GM19043 (cell line): Measurements from ENCODE around the gene TAF1A.

ENCODE experiments used
- ATAC-seq: cut with Tn5 transposase; IDR thresholded peaks from one replicate; pipeline ENCODE4 v1.9.1; 2021; ENCODE audit warnings: low read depth; ENCODE audit not compliant: unreplicated experiment

TAF1A gene

DNA sequence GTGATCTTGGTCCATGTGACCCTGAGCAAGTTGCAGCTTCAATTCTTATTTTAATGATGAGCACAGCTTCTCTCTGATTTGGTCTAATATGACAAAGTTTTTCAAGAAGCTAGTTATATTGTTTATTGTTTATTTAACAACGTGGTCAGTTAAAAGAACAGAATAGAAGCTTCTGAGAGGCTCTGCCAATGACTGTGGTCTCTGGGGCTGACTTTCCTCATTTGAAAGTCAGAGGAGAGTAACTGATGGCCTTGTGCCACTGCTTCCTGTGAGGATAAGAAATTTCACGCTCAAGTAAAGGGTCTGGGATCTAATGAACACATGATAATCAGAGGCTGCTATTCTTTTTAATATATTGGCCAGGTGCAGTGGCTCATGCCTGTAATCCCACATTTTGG lies 49.1 kb downstream of the TAF1A start:
- ATAC-seq, result no peak

DNA sequence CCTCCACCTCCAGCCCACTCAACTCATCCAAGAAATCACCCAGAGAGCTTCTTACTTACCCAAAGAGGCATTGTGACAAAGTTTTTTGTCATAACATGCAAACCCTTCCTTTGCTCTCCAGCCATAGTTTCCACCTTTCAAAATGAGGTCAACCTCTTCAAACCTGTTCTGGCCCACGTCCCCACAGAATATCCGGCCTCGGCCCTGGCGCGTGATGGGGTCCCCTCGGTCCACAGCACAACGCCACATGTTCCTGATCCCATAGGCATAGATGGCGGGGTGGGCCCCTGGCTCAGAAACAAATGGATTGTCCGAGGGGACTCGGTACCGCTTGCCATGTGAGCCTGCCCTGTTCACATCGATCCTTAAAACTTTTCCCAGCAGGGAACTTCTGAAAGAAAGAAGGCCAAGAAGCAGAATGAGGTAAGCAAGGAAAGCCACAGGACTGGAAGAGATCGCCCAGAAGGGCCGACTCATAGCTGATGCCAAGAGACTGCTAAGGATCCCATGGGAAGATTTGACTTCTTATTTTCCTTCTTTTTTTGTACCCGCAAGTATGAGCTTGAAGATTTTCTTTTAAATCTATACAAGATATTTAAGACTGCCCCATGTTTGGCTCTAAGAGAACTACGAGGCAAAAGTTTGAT lies 49.7 kb downstream of the TAF1A start:
- ATAC-seq, result no peak

DNA sequence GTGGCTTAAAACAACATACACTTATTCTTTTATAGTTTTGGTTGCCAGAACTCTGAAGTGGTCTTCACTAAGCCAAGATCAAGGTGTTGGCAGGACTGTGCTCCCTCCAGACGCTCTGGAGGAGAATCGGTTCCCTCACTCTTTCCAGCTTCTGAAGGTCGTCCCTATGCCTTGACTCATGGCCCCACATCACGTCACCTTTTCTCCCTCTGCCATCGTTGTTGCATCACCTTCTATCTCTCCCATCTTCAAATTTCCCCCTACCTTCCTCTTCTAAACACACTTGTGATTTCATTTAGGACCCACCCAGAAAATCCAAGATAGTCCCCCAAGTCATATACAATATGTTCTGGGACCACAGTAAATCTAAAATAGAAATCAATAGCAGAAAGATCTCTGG lies 54.3 kb downstream of the TAF1A start:
- ATAC-seq, result no peak

DNA sequence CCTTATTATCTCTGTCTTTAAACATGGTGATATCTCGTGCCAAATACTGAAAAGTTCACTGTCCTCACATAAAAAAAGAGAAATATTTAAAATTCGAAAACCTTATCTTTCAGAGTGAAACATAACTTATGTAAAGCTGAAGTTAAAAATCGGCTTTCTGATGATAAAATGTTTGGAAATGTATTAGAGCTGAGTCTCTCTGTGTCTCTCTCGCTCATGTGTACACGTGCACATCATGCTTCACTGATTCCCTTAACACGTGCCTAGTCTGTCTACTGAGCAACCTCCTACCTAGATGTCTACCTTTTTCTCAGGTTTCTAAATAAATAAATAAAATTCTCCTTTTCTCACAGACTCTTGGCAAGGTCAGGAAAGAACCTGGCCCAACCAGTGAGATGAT lies 58.9 kb downstream of the TAF1A start:
- ATAC-seq, result no peak

DNA sequence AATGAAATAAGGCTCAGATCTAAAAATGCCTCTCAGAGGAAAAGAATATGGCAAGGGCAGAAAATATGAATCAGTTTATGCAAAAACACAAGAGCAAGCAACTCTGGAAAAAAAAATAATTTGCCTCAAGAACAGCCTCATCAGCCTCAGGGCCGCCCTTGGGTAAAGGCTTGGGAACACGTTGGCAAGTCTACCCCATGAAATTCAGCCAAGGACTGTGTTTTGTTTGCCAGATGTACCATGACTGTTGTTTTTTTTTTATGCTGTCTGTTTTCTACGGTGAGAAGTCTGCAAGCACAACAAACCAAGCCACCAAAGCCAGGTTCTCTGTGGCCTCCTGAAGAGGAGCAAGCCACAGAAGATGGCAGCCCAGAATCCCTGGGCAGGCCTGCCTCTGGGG lies 59.8 kb downstream of the TAF1A start:
- no peak for ATAC-seq

DNA sequence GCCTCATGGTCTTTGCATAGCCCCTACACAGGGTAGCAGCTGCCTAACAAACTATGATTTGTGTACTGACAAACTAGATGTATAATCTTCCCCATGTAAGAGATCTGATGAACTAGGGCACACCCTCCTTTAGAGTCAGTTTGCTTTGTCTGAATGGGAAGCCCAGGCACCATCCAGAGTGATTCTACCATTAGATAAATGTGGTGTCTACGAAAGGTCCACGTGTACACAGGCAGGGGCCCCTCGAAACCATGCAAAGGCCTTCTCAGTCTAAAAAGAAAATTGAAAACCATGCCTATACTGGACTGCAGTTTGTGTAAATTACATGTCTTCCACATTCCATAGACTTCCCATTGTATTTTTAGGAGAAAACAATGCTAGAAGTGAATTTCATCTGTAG lies 60.6 kb downstream of the TAF1A start:
- ATAC-seq, result no peak

DNA sequence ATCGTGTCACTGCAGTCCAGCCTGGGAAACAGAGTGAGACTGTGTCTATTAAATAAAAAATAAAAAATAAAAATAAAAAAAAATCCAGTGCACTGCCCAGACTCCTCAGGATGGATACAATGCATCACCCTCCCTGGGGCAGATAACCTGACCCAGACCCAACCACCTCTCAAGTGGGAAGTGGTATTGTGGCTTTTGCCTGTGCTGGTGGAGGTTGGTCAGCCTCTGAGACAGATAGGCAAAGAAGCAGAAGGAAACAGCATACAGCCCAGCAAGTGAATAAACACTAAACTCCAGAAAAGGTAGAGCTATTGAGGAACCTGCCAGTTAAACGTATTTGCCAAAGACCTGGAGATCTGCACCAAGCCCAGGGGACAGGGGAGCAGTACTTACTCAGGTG lies 63.8 kb downstream of the TAF1A start:
- ATAC-seq, result no peak

DNA sequence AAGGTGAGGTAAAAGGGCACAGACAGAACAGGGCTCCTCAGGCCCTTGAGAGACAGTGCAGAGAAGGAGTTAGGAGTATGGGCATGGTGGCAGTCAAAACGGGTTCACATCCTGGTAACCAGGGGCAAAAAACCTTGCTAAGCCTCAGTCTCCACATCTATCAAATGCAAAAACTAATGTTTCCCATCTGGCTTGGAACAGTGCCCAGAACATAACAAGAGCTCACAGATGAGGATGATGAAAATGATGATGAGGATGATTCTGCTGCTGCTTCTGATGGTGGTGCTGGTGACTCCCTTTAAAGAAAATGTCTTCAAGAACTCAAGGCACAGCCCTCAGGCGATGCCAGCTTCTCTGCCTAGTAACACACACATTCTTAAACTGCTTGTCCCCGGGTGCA lies 65.9 kb downstream of the TAF1A start:
- no peak for ATAC-seq

DNA sequence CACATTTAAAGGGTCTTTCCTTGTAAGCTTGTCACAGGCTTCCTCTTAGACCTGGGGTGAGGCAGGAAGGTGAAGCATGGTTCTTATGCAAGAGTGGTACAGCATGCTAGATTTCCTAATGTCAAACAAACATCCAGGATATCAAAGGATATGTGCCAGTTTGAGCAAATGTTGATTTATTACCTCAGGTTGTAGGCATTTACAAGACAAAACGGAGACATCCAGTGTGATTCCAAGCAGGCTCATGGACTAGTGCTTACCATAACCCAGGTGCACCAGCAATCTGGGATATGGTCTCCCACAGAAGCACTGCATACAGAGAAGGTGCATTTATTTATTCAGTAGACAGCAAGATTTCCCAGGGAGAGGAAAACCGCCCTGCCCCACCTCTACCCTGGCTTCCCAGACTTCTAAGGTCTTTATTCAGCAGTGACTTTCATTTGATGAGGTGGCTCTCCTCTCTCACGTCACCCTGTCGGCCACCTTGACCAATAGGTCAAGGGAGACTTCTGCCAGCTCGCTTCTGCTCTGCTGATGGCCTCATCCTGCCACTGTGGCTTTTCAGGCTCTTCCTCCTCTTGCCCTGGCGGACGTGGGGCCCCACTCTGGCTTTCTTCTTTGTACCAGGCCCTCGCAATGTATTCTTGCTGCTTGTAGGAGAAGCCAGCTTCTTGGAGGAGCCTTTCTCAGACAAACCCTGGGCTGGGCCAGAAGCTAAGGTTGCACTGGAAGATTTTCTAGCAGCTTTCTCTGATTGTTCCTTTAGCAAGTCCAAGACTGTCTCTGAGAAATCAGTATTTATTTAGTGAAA lies 67.4 kb downstream of the TAF1A start:
- ATAC-seq, result no peak

DNA sequence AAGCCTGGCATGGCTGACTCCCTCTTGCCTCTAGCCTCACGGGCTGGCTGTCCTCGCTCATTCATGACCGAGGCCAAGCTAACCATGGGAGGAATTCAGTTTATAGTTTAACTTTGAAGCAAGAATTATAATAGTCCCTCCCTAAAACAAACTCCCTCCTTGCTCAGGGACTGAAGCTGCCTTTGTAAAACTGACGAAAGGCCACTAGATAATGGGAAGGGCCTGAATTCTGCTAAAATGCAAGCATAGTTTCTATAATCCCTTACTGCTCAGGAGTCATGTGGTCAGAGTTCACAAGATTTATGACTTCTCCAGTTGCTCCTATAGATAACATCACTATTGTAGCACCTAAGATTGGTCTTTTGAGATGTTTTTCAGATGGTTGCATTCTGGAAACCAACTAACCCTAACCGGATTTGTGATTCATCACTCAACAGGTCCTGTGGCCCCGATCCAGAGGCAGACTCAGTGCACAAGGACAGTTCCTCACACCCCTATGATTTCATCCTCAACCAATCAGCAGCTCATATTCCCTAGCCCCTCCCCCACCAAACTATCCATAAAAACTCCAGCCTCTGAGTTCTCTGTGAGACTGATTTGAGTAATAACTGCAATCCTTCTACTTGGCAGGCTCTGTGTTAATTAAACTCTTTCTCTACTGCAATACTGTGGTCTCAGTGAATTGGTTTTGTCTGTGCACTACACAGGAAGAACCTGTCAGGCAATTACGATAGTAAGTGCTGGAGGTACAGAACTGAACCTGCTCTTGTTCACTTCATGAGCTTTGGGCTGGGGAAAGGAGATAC lies 68.2 kb downstream of the TAF1A start:
- no peak for ATAC-seq
